Activated T-helper 1 cell treated with anti-CD3 and anti-CD28 coated beads, Interleukin-12 subunit alpha, Interleukin-12 subunit beta, Interleukin-2, Interleukin-4 antibody, amounts not matched to agents 30 ng/mL and 10 ng/mL and 1 ng/mL, durations not matched to agents 14 hours and 24 hours and 36 hours (primary cell): ENCODE results near the gene AGAP9. TPM values are rescaled to one million over a fixed set of nuclear protein-coding genes. Genes with fewer than 3 reads are reported as not detected.
"Not testable (repeated sequence)": the region's sequence is repeated elsewhere in the genome, so short reads cannot be mapped to it uniquely, and the experiment has no call there.

Experiments
- DNase-seq: peaks from one replicate; pipeline ENCODE4 v3.0.0; 2021; ENCODE audit warnings: low spot score
- H3K27ac Mint-ChIP-seq: one replicate; pipeline ENCODE4 v1.8.0; 2021; ENCODE audit warnings: mild to moderate bottlenecking, mixed read lengths
- H3K27me3 Mint-ChIP-seq: one replicate; pipeline ENCODE4 v1.8.0; 2022; ENCODE audit warnings: mild to moderate bottlenecking, moderate library complexity, mixed read lengths; ENCODE audit not compliant: insufficient read depth
- H3K36me3 Mint-ChIP-seq: one replicate; pipeline ENCODE4 v1.8.0; 2021; ENCODE audit warnings: low read depth, mixed read lengths
- H3K4me1 Mint-ChIP-seq: one replicate; pipeline ENCODE4 v1.8.0; 2021; ENCODE audit warnings: low read depth, mixed read lengths
- H3K4me3 Mint-ChIP-seq: one replicate; pipeline ENCODE4 v1.8.0; 2021; ENCODE audit warnings: mild to moderate bottlenecking, moderate library complexity, mixed read lengths
- H3K9me3 Mint-ChIP-seq: one replicate; pipeline ENCODE4 v1.8.0; 2021; ENCODE audit warnings: mixed read lengths
- intact Hi-C: fragments of 100-400 bp; cut with micrococcal nuclease; formaldehyde crosslinking; loops from one replicate; pipeline ENCODE4 v1.15.1; 2024
- total RNA-seq: library from RNA; stranded (reverse); gene quantifications from 2 replicates; pipeline ENCODE4 v1.2.3, GENCODE V29; 2022

Gene AGAP9
- total RNA-seq, 1 donor from 2014 or later, result 9.2 TPM

DNA sequence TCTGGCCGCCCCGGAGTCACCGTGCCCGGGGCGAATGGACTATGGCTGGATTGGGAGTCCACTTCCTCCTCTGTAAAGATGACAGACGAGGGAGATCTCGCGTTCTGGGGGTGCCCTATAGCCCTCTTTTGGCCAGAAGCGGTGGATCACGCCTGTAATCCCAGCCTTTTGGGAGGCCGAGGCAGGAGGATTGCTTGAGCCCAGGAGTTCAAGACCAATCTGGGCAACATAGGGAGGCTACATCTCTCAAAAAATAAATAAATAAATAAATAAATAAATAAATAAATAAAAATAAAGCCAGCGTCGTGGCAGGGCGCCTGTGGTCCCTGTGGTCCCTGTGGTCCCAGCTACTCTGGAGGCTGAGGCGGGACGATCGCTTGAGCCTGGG lies 30.4 kb upstream of the AGAP9 start:
- H3K36me3 Mint-ChIP-seq, DNase-seq, intact Hi-C loops, H3K9me3 Mint-ChIP-seq, H3K4me1 Mint-ChIP-seq, H3K27ac Mint-ChIP-seq: not testable (repeated sequence)
- Mint-ChIP-seq H3K4me3 (peak overlapping the region; percentile 100), H3K27me3 (peaks cover 12% of the 10 kb centered on the region)

DNA sequence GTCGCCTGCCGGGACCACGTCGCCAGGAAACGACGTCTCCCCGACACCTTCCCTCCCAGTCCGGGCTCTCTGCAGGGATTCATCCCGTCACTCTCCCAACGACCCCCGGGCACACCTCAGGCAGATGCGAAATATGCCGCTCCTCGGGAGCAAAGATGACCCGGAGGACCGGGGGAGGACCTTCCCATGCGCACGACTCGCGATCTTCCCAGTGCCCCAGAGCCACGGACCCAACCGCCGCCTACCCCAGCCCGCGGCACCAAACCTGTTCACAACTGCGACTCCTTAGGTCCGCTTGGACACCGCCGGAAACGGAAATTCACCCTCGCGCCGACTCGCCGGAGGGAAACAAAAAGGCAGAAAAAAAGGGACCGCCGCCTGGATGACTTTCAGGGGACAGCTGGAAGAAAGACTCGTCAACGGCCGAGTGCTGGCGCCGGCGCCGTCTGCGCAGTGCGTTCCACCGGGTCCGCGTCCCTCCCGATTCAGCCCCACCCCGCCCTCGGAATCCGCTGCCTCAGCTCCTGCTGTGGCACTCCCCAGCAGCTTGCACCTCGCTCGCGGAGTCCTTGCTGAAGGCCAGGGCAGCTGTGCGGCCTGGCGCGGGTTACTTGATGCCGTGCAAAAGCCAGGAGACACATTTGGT lies 29.9 kb upstream of the AGAP9 start:
- Mint-ChIP-seq H3K27ac (peak overlapping the region; percentile 97), H3K4me3 (peak overlapping the region; percentile 100)
- DNase-seq, result peak; percentile 73
- intact Hi-C loops, H3K27me3 Mint-ChIP-seq, H3K9me3 Mint-ChIP-seq, H3K36me3 Mint-ChIP-seq, H3K4me1 Mint-ChIP-seq: not testable (repeated sequence)

- H3K36me3 Mint-ChIP-seq, H3K4me1 Mint-ChIP-seq, H3K9me3 Mint-ChIP-seq, intact Hi-C loops, H3K27me3 Mint-ChIP-seq: not testable (repeated sequence)
- Mint-ChIP-seq H3K4me3 (peak overlapping the region; percentile 100), H3K27ac (peak overlapping the region; percentile 97)
- DNase-seq, result peak; percentile 17
Measured at GRCh38 chr10:47552719-47553118, 29.3 kb upstream of the AGAP9 start.

- H3K36me3 Mint-ChIP-seq, H3K9me3 Mint-ChIP-seq, H3K27me3 Mint-ChIP-seq, H3K4me3 Mint-ChIP-seq, DNase-seq, H3K27ac Mint-ChIP-seq, H3K4me1 Mint-ChIP-seq, intact Hi-C loops: not testable (repeated sequence)
Measured at GRCh38 chr10:47547286-47547685, 23.8 kb upstream of the AGAP9 start.

- DNase-seq, H3K4me3 Mint-ChIP-seq, H3K36me3 Mint-ChIP-seq, H3K27me3 Mint-ChIP-seq, H3K27ac Mint-ChIP-seq, H3K9me3 Mint-ChIP-seq, H3K4me1 Mint-ChIP-seq, intact Hi-C loops: not testable (repeated sequence)
Measured at GRCh38 chr10:47536430-47536829, 13.0 kb upstream of the AGAP9 start.

- intact Hi-C loops, DNase-seq, H3K4me1 Mint-ChIP-seq, H3K4me3 Mint-ChIP-seq, H3K27ac Mint-ChIP-seq, H3K27me3 Mint-ChIP-seq, H3K36me3 Mint-ChIP-seq, H3K9me3 Mint-ChIP-seq: not testable (repeated sequence)
Measured at GRCh38 chr10:47502313-47502712, 21.1 kb downstream of the AGAP9 start.

- DNase-seq, H3K4me1 Mint-ChIP-seq, H3K27me3 Mint-ChIP-seq, H3K36me3 Mint-ChIP-seq, H3K27ac Mint-ChIP-seq, H3K9me3 Mint-ChIP-seq, intact Hi-C loops, H3K4me3 Mint-ChIP-seq: not testable (repeated sequence)
Measured at GRCh38 chr10:47494226-47494625, 29.2 kb downstream of the AGAP9 start.

GRCh38 chr10:47491600-47491999 lies 31.8 kb downstream of the AGAP9 start, which contains the start of gene FAM25G:
TSS of gene FAM25G (minus strand) at chr10:47491700. CDS start at chr10:47491674, 26 bp downstream.
- H3K27ac Mint-ChIP-seq, H3K9me3 Mint-ChIP-seq, intact Hi-C loops, H3K36me3 Mint-ChIP-seq, H3K27me3 Mint-ChIP-seq, H3K4me3 Mint-ChIP-seq, H3K4me1 Mint-ChIP-seq, DNase-seq: not testable (repeated sequence)

- DNase-seq, result not testable (repeated sequence)
Measured at GRCh38 chr10:47489630-47490029, 33.8 kb downstream of the AGAP9 start.

DNA sequence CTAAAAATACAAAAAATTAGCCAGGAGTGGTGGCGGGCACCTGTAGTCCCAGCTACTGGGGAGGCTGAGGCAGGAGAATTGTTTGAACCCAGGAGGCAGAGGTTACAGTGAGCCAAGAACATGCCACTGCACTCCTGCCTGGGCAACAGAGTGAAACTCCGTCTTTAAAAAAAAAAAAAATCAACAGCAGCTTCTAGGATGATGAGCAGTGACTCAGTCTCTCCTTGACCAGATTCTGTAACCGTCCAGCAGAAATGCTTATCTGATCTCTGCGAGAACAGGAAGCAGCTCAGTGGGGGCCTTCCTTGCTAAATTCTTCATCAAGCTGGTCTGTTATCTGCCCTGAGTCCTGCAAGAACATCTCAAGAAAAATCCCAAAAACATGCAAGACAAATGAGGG lies 37.5 kb downstream of the AGAP9 start:
- H3K27ac Mint-ChIP-seq, H3K4me3 Mint-ChIP-seq, intact Hi-C loops, DNase-seq, H3K9me3 Mint-ChIP-seq, H3K4me1 Mint-ChIP-seq, H3K27me3 Mint-ChIP-seq, H3K36me3 Mint-ChIP-seq: not testable (repeated sequence)

More at GRCh38 chr10:47489630-47490029, 33.8 kb downstream of the AGAP9 start:
- H3K27ac Mint-ChIP-seq, H3K9me3 Mint-ChIP-seq, H3K36me3 Mint-ChIP-seq, H3K4me3 Mint-ChIP-seq, intact Hi-C loops, H3K27me3 Mint-ChIP-seq, H3K4me1 Mint-ChIP-seq: not testable (repeated sequence)

- H3K27me3 Mint-ChIP-seq, H3K36me3 Mint-ChIP-seq, H3K4me3 Mint-ChIP-seq: not testable (repeated sequence)
Measured at GRCh38 chr10:47484786-47485185, 38.7 kb downstream of the AGAP9 start.

GRCh38 chr10:47483923-47484322 lies 39.5 kb downstream of the AGAP9 start, which contains the start of gene ANXA8:
TSS of gene ANXA8 (minus strand) at chr10:47484115. CDS start at chr10:47483933, 182 bp downstream.
- H3K9me3 Mint-ChIP-seq, H3K36me3 Mint-ChIP-seq, H3K4me3 Mint-ChIP-seq, H3K27ac Mint-ChIP-seq, H3K27me3 Mint-ChIP-seq, H3K4me1 Mint-ChIP-seq, intact Hi-C loops, DNase-seq: not testable (repeated sequence)

More at GRCh38 chr10:47484786-47485185, 38.7 kb downstream of the AGAP9 start:
- intact Hi-C loops, H3K4me1 Mint-ChIP-seq, H3K9me3 Mint-ChIP-seq, DNase-seq, H3K27ac Mint-ChIP-seq: not testable (repeated sequence)

DNA sequence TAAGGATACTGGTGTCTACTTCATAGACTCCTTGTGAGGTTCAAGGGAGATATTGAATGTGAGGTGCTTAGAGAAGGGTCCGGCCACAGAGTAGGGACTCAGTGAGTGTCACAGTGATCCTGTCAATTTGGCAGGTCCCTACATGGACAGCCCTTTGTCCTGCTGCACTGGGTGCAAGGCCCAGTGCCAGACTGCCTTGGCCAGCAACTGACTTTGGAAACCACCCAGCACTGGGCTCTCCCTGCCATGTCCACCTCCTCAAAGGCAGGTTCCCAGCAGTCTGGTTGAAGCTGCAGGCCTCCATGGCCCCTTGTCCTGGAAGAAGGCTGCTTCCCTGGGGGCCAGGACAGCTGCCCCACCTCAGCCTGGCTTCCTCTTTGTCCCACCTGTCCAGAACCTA lies 41.1 kb downstream of the AGAP9 start:
- H3K27me3 Mint-ChIP-seq, intact Hi-C loops, H3K9me3 Mint-ChIP-seq, H3K4me1 Mint-ChIP-seq, H3K36me3 Mint-ChIP-seq, H3K27ac Mint-ChIP-seq, DNase-seq, H3K4me3 Mint-ChIP-seq: not testable (repeated sequence)

DNA sequence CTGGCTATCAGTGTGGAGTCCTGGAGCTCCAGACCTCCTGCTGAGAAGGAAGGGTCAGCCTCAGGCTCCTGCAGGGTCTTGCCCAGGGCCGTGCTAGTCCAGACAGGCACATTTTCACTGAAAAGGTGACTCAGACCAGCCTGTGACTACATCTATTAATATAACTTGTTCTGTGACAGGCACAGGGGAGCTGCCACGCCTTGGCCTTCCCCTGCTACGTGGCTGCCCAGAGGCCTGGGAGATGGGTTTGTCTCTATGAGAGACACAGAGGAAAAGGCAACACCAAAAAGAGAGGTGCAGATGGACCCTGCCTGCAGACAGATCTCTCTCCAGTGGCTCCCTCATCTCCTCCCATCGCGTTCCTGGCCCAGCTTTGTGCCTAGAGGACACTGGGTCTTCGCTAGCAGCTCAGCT lies 41.7 kb downstream of the AGAP9 start:
- DNase-seq, H3K27ac Mint-ChIP-seq, H3K36me3 Mint-ChIP-seq, H3K27me3 Mint-ChIP-seq, H3K4me1 Mint-ChIP-seq, H3K9me3 Mint-ChIP-seq, intact Hi-C loops, H3K4me3 Mint-ChIP-seq: not testable (repeated sequence)
